Mucosa of descending colon (tissue), 3 donors: Measurements from ENCODE around the gene ATP8A2. TPM values are rescaled to one million over a fixed set of nuclear protein-coding genes. Genes with fewer than 3 reads are reported as not detected.

Source experiments
- ATAC-seq: fragments of 200-7000 bp; cut with Tn5 transposase; one replicate; pipeline ENCODE4 v1.9.1; 2020; ENCODE audit warnings: mild to moderate bottlenecking, moderate library complexity
- DNase-seq, 3 donors: peaks; one replicate each; pipeline ENCODE4 v3.0.0-alpha.2; 2020
- H3K36me3 ChIP-seq: fragments of 200-600 bp; one replicate; pipeline ENCODE4 v1.8.0; 2021; ENCODE audit warnings: low read depth, mild to moderate bottlenecking
- H3K4me1 ChIP-seq: fragments of 200-600 bp; one replicate; pipeline ENCODE4 v1.8.0; 2021; ENCODE audit warnings: low read depth, mild to moderate bottlenecking
- H3K4me3 ChIP-seq: fragments of 200-600 bp; one replicate; pipeline ENCODE4 v1.8.0; 2021; ENCODE audit warnings: mild to moderate bottlenecking
- H3K9me3 ChIP-seq: fragments of 200-600 bp; one replicate; pipeline ENCODE4 v1.8.0; 2021; ENCODE audit warnings: mild to moderate bottlenecking
- CTCF ChIP-seq: fragments of 200-600 bp; IDR thresholded peaks from one replicate; pipeline ENCODE4 v1.8.0; 2022; ENCODE audit warnings: antibody characterized with exemption, mild to moderate bottlenecking
- intact Hi-C, 2 donors: fragments of 100-400 bp; cut with DNase I in 1 of 2; cut with micrococcal nuclease in 1 of 2; formaldehyde crosslinking; loops; one replicate each; pipeline versions ENCODE4 v1.11.0 to v1.11.1; 2022; cut with DNase I, micrococcal nuclease
- total RNA-seq, 3 donors: library from RNA; stranded (reverse); fragmentation: NEBNext Ultra II Directional in 2 of 3; extraction: Animal tissue kit (Norgen Biotek cat#: 25700) in 2 of 3; gene quantifications; one replicate each; pipeline versions ENCODE4 v1.2.1 to v1.2.4, GENCODE V29; 2021 to 2023
- donor health status: DM: no; HTN: no; CAD: no; lungs with moderate emphysema.
- donor health status: DM: no; HTN: no; CAD: no.
- donor health status: DM: no; HTN: yes; CAD: no.

The ATP8A2 gene
- total RNA-seq, 3 donors from 2014 or later = 0.22 to 3.6 (median 0.41) TPM

GRCh38 chr13:25910243-25910642, 538.5 kb downstream of the ATP8A2 start:
- ATAC-seq = peak; percentile 44
- no peaks in the 10 kb centered on the region for H3K36me3 ChIP-seq
- intact Hi-C loops = no loop called here
- TF ChIP-seq CTCF = no peak
- no peak for DNase-seq
- H3K4me3 ChIP-seq = no peak overlapping the region
- H3K4me1 ChIP-seq = peaks cover 6% of the 10 kb centered on the region
- no peaks in the 10 kb centered on the region for H3K9me3 ChIP-seq

GRCh38 chr13:25910991-25911419, 539.2 kb downstream of the ATP8A2 start:
- TF ChIP-seq CTCF = no peak
- DNase-seq = no peak
- no peak for ATAC-seq
- H3K36me3 ChIP-seq = no peaks in the 10 kb centered on the region
- intact Hi-C loops = no loop called here
- H3K4me1 ChIP-seq = no peaks in the 10 kb centered on the region
- H3K9me3 ChIP-seq = no peaks in the 10 kb centered on the region
- no peak overlapping the region for H3K4me3 ChIP-seq

GRCh38 chr13:25912961-25913360, 541.2 kb downstream of the ATP8A2 start:
- no peak for TF ChIP-seq CTCF
- no peak for ATAC-seq
- intact Hi-C loops = no loop called here
- Histone ChIP-seq H3K9me3 (no peaks in the 10 kb centered on the region), H3K36me3 (no peaks in the 10 kb centered on the region), H3K4me3 (no peak overlapping the region), H3K4me1 (no peaks in the 10 kb centered on the region)
- DNase-seq = no peak

- no peaks in the 10 kb centered on the region for H3K4me1 ChIP-seq
- no peaks in the 10 kb centered on the region for H3K9me3 ChIP-seq
- intact Hi-C loops = no loop called here
- ATAC-seq (no peak), DNase-seq (no peak)
- H3K36me3 ChIP-seq = no peaks in the 10 kb centered on the region
- no peak for TF ChIP-seq CTCF
- no peak overlapping the region for H3K4me3 ChIP-seq
Measured at GRCh38 chr13:25915840-25916518, 544.2 kb downstream of the ATP8A2 start.

GRCh38 chr13:25920277-25920676, 548.5 kb downstream of the ATP8A2 start:
- ATAC-seq (no peak), DNase-seq (no peak)
- TF ChIP-seq CTCF = no peak
- Histone ChIP-seq H3K36me3 (no peaks in the 10 kb centered on the region), H3K9me3 (no peaks in the 10 kb centered on the region), H3K4me3 (no peak overlapping the region), H3K4me1 (no peaks in the 10 kb centered on the region)
- intact Hi-C loops = no loop called here

- no peak for ATAC-seq
- H3K36me3 ChIP-seq = no peaks in the 10 kb centered on the region
- no peak for DNase-seq
- H3K4me3 ChIP-seq = no peak overlapping the region
- no peak for TF ChIP-seq CTCF
- no peaks in the 10 kb centered on the region for H3K9me3 ChIP-seq
- intact Hi-C loops = no loop called here
- no peaks in the 10 kb centered on the region for H3K4me1 ChIP-seq
Measured at GRCh38 chr13:25920931-25921330, 549.2 kb downstream of the ATP8A2 start.
